ENCODE measurements around the gene CPED1.

CPED1 gene

GRCh38 chr7:121343302-121343701 is 354.8 kb downstream of the CPED1 start:
- Histone ChIP-seq H3K9me2 (replicated peaks; ENCODE audit: insufficient read depth, low read length) (no peaks in the 10 kb centered on the region), H3K36me3 (replicated peaks; ENCODE audit: insufficient read depth, low read length) (no peaks in the 10 kb centered on the region), H3K27me3 (replicated peaks; ENCODE audit: insufficient read depth, low read length) (no peaks in the 10 kb centered on the region), H2AFZ (ENCODE audit: low read length) (no peak overlapping the region), H3K4me2 (ENCODE audit: low read depth, low read length) (no peak overlapping the region), H3K27ac (ENCODE audit: low read length) (no peak overlapping the region), H3K9ac (ENCODE audit: low read length) (no peak overlapping the region), H3K9me3 (replicated peaks; ENCODE audit: insufficient read depth, low read length) (no peaks in the 10 kb centered on the region), H3F3A (ENCODE audit: insufficient read depth, low read length) (no peaks in the 10 kb centered on the region), H3K79me2 (ENCODE audit: low read length) (no peaks in the 10 kb centered on the region), H4K20me1 (ENCODE audit: insufficient read depth, low read length) (no peaks in the 10 kb centered on the region), H3K4me1 (ENCODE audit: low read length) (no peaks in the 10 kb centered on the region), H3K4me3 (ENCODE audit: low read length) (no peak overlapping the region)
- TF ChIP-seq EZH2phosphoT487 (IDR thresholded peaks at IDR 0.05; ENCODE audit: low read length) (no peak), EZH2 (optimal IDR thresholded peaks at IDR 0.05; ENCODE audit: low read depth, low read length) (no peak), CTCF (IDR thresholded peaks at IDR 0.05; ENCODE audit: low read length) (no peak)
- DNase-seq: no peak

DNA sequence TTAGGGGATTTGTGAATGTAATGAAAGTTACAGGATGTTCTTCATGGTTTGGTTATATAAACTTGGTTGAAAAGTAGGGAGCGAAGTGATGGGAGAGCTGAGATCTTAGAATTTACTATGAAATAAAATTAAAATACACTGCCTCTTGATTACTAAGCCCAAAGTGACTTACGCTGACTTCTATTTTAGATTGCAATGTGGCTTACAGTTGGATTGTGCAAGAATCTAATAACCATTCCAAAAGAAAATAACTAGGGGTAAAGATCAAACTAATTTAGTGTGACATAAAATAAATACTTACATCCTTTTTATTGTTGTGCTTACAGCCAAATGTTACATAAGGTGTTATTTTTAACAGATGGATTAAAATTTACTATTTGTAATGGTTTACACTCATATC is 355.6 kb downstream of the CPED1 start:
- TF ChIP-seq EZH2 (optimal IDR thresholded peaks at IDR 0.05; ENCODE audit: low read depth, low read length) (no peak), CTCF (IDR thresholded peaks at IDR 0.05; ENCODE audit: low read length) (no peak), EZH2phosphoT487 (IDR thresholded peaks at IDR 0.05; ENCODE audit: low read length) (no peak)
- Histone ChIP-seq H3K4me3 (ENCODE audit: low read length) (no peak overlapping the region), H3K27ac (ENCODE audit: low read length) (no peak overlapping the region), H3K27me3 (replicated peaks; ENCODE audit: insufficient read depth, low read length) (no peaks in the 10 kb centered on the region), H3K9me3 (replicated peaks; ENCODE audit: insufficient read depth, low read length) (no peaks in the 10 kb centered on the region), H2AFZ (ENCODE audit: low read length) (no peak overlapping the region), H3K4me2 (ENCODE audit: low read depth, low read length) (no peak overlapping the region), H4K20me1 (ENCODE audit: insufficient read depth, low read length) (no peaks in the 10 kb centered on the region), H3K9me2 (replicated peaks; ENCODE audit: insufficient read depth, low read length) (no peaks in the 10 kb centered on the region), H3K9ac (ENCODE audit: low read length) (no peak overlapping the region), H3K79me2 (ENCODE audit: low read length) (no peaks in the 10 kb centered on the region), H3F3A (ENCODE audit: insufficient read depth, low read length) (no peaks in the 10 kb centered on the region), H3K4me1 (ENCODE audit: low read length) (no peaks in the 10 kb centered on the region), H3K36me3 (replicated peaks; ENCODE audit: insufficient read depth, low read length) (no peaks in the 10 kb centered on the region)
- no peak for DNase-seq

DNA sequence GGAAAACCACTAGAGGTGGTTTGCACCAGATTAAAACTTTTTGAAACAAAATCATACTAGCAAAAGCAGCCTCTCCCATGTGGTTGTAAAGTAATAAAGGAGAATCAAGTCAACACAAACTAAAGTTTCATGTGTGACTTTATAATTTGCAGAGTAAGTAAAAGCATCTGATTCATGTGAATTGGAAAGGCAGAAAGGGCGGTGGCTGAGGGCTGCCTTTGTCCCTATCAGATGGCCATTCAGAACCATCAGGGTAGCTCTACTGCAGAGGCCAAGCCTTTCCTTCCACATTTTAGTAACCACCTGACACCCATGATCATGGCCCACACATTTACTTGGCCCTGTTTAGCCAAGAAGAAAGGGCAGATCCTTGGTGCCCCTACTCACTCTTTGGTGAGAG is 356.0 kb downstream of the CPED1 start:
- Histone ChIP-seq H3K4me3 (ENCODE audit: low read length) (no peak overlapping the region), H3K36me3 (replicated peaks; ENCODE audit: insufficient read depth, low read length) (no peaks in the 10 kb centered on the region), H3K27me3 (replicated peaks; ENCODE audit: insufficient read depth, low read length) (no peaks in the 10 kb centered on the region), H3K9me3 (replicated peaks; ENCODE audit: insufficient read depth, low read length) (no peaks in the 10 kb centered on the region), H3K79me2 (ENCODE audit: low read length) (no peaks in the 10 kb centered on the region), H3K4me2 (ENCODE audit: low read depth, low read length) (no peak overlapping the region), H3K27ac (ENCODE audit: low read length) (no peak overlapping the region), H3K9me2 (replicated peaks; ENCODE audit: insufficient read depth, low read length) (no peaks in the 10 kb centered on the region), H3F3A (ENCODE audit: insufficient read depth, low read length) (no peaks in the 10 kb centered on the region), H3K9ac (ENCODE audit: low read length) (no peak overlapping the region), H3K4me1 (ENCODE audit: low read length) (no peaks in the 10 kb centered on the region), H4K20me1 (ENCODE audit: insufficient read depth, low read length) (no peaks in the 10 kb centered on the region), H2AFZ (ENCODE audit: low read length) (no peak overlapping the region)
- no peak for DNase-seq
- no peak for TF ChIP-seq EZH2 (optimal IDR thresholded peaks at IDR 0.05; ENCODE audit: low read depth, low read length)
- no peak for TF ChIP-seq CTCF (IDR thresholded peaks at IDR 0.05; ENCODE audit: low read length)
- TF ChIP-seq EZH2phosphoT487 (IDR thresholded peaks at IDR 0.05; ENCODE audit: low read length): no peak
